Measurements from ENCODE around the gene UPF3A.
A peak's percentile ranks its signal among the peaks of the same experiment; 100 is the strongest.

GRCh38 chr13:114339857-114340534, 58.6 kb downstream of the UPF3A start:
- TF ChIP-seq CTCF (conservative IDR thresholded peaks at IDR 0.05; ENCODE audit: low read length) = peak; percentile 98
- TF ChIP-seq EZH2phosphoT487 (IDR thresholded peaks at IDR 0.05; ENCODE audit: borderline replicate concordance) = no peak

All from Loucy (cell line).